Measurements from ENCODE around the gene SYNPR.

DNA sequence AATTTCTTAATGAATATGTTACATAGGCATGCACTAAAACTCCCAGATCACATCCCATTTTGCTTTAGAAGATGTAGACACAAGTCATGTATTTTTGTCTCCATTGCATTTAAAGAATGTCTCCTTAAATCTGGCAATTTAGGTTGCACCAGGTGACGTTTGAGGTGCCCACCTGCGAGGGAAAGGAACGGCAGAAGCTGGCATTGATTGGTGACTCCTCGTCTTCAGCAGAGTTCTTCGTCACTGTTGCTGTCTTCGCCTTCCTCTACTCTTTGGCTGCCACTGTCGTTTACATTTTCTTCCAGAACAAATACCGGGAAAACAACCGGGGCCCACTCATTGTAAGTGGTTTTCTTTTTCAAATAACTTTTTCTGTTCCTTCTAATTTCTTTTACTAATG is 278.3 kb downstream of the SYNPR start:
- TF ChIP-seq, protein P1, sequence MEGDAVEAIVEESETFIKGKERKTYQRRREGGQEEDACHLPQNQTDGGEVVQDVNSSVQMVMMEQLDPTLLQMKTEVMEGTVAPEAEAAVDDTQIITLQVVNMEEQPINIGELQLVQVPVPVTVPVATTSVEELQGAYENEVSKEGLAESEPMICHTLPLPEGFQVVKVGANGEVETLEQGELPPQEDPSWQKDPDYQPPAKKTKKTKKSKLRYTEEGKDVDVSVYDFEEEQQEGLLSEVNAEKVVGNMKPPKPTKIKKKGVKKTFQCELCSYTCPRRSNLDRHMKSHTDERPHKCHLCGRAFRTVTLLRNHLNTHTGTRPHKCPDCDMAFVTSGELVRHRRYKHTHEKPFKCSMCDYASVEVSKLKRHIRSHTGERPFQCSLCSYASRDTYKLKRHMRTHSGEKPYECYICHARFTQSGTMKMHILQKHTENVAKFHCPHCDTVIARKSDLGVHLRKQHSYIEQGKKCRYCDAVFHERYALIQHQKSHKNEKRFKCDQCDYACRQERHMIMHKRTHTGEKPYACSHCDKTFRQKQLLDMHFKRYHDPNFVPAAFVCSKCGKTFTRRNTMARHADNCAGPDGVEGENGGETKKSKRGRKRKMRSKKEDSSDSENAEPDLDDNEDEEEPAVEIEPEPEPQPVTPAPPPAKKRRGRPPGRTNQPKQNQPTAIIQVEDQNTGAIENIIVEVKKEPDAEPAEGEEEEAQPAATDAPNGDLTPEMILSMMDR (IDR thresholded peaks at IDR 0.05) = no peak
- no peak for TF ChIP-seq POLR2A (IDR thresholded peaks at IDR 0.05)
